Neural cell (in vitro differentiated cells): Measurements from ENCODE around the gene TMX4. TPM values are rescaled to one million over a fixed set of nuclear protein-coding genes. Genes with fewer than 3 reads are reported as not detected.

Experiments used
- H2AFZ ChIP-seq: fragments of 200-600, 300-800 bp; sonication (generic), shearing (Covaris generic); 2 replicates; pipeline ENCODE4 v1.6.0; 2014; ENCODE audit warnings: low read depth, mild to moderate bottlenecking, antibody characterized with exemption, low read length, moderate library complexity
- H3F3A ChIP-seq: fragments of 200-600 bp; shearing (Covaris generic); 2 replicates; pipeline ENCODE4 v1.6.1; 2016; ENCODE audit warnings: mild to moderate bottlenecking, moderate library complexity, mixed read lengths, antibody characterized with exemption, low read length; ENCODE audit not compliant: insufficient read depth, poor library complexity, severe bottlenecking
- H3K27ac ChIP-seq: fragments of 200-600, 300-800 bp; sonication (generic), shearing (Covaris generic); 2 replicates; pipeline ENCODE4 v1.5.1; 2014; ENCODE audit warnings: mild to moderate bottlenecking, low read length, moderate library complexity
- H3K27me3 ChIP-seq: fragments of 300-800, 200-600 bp; sonication (generic), shearing (Covaris generic); 2 replicates; pipeline ENCODE4 v1.6.0; 2014; ENCODE audit warnings: mild to moderate bottlenecking, low read depth, low read length, moderate library complexity; ENCODE audit not compliant: insufficient read depth
- H3K36me3 ChIP-seq: fragments of 300-800, 200-600 bp; sonication (generic), shearing (Covaris generic); 2 replicates; pipeline ENCODE4 v1.5.1; 2014; ENCODE audit warnings: mild to moderate bottlenecking, antibody characterized with exemption, low read length, moderate library complexity; ENCODE audit not compliant: insufficient read depth
- H3K4me2 ChIP-seq: fragments of 300-800, 200-600 bp; sonication (generic), shearing (Covaris generic); 2 replicates; pipeline ENCODE4 v1.6.0; 2014; ENCODE audit warnings: mild to moderate bottlenecking, low read length
- H3K4me3 ChIP-seq: fragments of 300-800, 200-600 bp; sonication (generic), shearing (Covaris generic); 2 replicates; pipeline ENCODE4 v1.5.1; 2014; ENCODE audit warnings: mild to moderate bottlenecking, low read length, moderate library complexity
- H3K79me2 ChIP-seq: fragments of 200-600 bp; shearing (Covaris generic); replicated peaks from 2 replicates; pipeline ENCODE4 v1.6.0; 2014; ENCODE audit warnings: mild to moderate bottlenecking, low read length, moderate library complexity; ENCODE audit not compliant: insufficient read depth
- H3K9ac ChIP-seq: fragments of 300-800, 200-600 bp; sonication (generic), shearing (Covaris generic); 2 replicates; pipeline ENCODE4 v1.6.1; 2016; ENCODE audit warnings: mild to moderate bottlenecking, low read length, mixed read lengths
- H3K9me2 ChIP-seq: fragments of 200-600 bp; shearing (Covaris generic); 2 replicates; pipeline ENCODE4 v1.6.1; 2016; ENCODE audit warnings: mild to moderate bottlenecking, low read length, mixed read lengths; ENCODE audit not compliant: insufficient read depth
- H3K9me3 ChIP-seq: fragments of 200-600, 300-800 bp; sonication (generic), shearing (Covaris generic); 2 replicates; pipeline ENCODE4 v1.6.1; 2016; ENCODE audit warnings: mild to moderate bottlenecking, mixed run types, low read length, moderate library complexity, mixed read lengths
- H4K20me1 ChIP-seq: fragments of 200-600 bp; shearing (Covaris generic); 2 replicates; pipeline ENCODE4 v1.6.1; 2016; ENCODE audit warnings: mild to moderate bottlenecking, mixed run types; ENCODE audit not compliant: insufficient read depth
- EP300 ChIP-seq: fragments of 450-650 bp; conservative IDR thresholded peaks from 2 replicates; pipeline ENCODE4 v1.6.1; 2014; ENCODE audit warnings: antibody characterized with exemption, mild to moderate bottlenecking, moderate library complexity; ENCODE audit not compliant: poor library complexity, severe bottlenecking
- EZH2 ChIP-seq: fragments of 200-600, 300-800 bp; shearing (Covaris generic), sonication (generic); IDR thresholded peaks from 2 replicates; pipeline ENCODE4 v1.6.1; 2014; ENCODE audit warnings: antibody characterized with exemption, low read length, borderline replicate concordance, mild to moderate bottlenecking; ENCODE audit not compliant: insufficient read depth, poor library complexity, severe bottlenecking
- MXI1 ChIP-seq: fragments of 450-650 bp; conservative IDR thresholded peaks from 2 replicates; pipeline ENCODE4 v1.6.1; 2014; ENCODE audit warnings: antibody characterized with exemption, mild to moderate bottlenecking; ENCODE audit not compliant: poor library complexity, severe bottlenecking
- POLR2AphosphoS5 ChIP-seq: IDR thresholded peaks from 2 replicates; pipeline ENCODE4 v1.6.1; 2012
- RAD21 ChIP-seq: fragments of 450-650 bp; conservative IDR thresholded peaks from 2 replicates; pipeline ENCODE4 v1.6.1; 2014; ENCODE audit warnings: antibody characterized with exemption, mild to moderate bottlenecking, moderate library complexity
- SMC3 ChIP-seq: fragments of 450-650 bp; conservative IDR thresholded peaks from 2 replicates; pipeline ENCODE4 v1.6.1; 2014; ENCODE audit warnings: antibody characterized with exemption, mild to moderate bottlenecking, moderate library complexity; ENCODE audit not compliant: poor library complexity
- TAF1 ChIP-seq: IDR thresholded peaks from 2 replicates; pipeline ENCODE4 v1.6.1; 2012; ENCODE audit warnings: low read depth
- polyA plus RNA-seq: library from polyadenylated mRNA; depleted of rRNA; stranded (reverse); fragments of >200 nt; gene quantifications from 2 replicates; pipeline ENCODE4 v1.2.3, GENCODE V29; 2014
- TF ChIP-seq, protein P1 (sequence below): IDR thresholded peaks from 2 replicates; pipeline ENCODE4 v1.6.1; 2012; ENCODE audit warnings: borderline replicate concordance
- TF ChIP-seq, protein P2 (sequence below): fragments of 450-650 bp; IDR thresholded peaks from 2 replicates; pipeline ENCODE4 v1.5.1; 2014; ENCODE audit warnings: antibody characterized with exemption, mild to moderate bottlenecking, moderate library complexity; ENCODE audit not compliant: poor library complexity, severe bottlenecking

TMX4 gene
- polyA plus RNA-seq, 1 donor from 2014 or later = 41.2 TPM

DNA sequence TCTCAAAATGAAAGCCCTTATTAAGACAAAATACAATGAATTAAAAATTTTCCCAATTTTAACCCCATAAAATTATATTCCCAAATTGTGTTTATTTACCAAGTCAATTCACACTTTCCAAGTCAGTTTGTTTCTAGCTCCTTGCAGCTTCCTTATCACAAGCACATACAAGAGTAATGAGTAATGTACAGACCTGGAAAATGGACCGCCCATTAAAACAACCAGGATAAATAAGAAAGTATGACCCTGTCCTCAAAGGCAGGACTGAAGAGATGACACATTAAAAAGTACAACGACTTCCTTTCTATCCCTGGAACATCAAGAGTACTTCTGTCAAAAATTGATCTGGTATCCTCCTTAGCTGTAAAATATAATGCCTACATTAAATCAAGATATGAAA is 47.1 kb upstream of the TMX4 start:
- H3K9me2 ChIP-seq = no peaks in the 10 kb centered on the region
- H3K4me2 ChIP-seq = no peak overlapping the region
- no peak overlapping the region for H3K27ac ChIP-seq
- H3K4me3 ChIP-seq = no peak overlapping the region
- H3F3A ChIP-seq = no peaks in the 10 kb centered on the region
- H3K9ac ChIP-seq = no peak overlapping the region
- no peaks in the 10 kb centered on the region for H4K20me1 ChIP-seq
- TF ChIP-seq, protein P1, sequence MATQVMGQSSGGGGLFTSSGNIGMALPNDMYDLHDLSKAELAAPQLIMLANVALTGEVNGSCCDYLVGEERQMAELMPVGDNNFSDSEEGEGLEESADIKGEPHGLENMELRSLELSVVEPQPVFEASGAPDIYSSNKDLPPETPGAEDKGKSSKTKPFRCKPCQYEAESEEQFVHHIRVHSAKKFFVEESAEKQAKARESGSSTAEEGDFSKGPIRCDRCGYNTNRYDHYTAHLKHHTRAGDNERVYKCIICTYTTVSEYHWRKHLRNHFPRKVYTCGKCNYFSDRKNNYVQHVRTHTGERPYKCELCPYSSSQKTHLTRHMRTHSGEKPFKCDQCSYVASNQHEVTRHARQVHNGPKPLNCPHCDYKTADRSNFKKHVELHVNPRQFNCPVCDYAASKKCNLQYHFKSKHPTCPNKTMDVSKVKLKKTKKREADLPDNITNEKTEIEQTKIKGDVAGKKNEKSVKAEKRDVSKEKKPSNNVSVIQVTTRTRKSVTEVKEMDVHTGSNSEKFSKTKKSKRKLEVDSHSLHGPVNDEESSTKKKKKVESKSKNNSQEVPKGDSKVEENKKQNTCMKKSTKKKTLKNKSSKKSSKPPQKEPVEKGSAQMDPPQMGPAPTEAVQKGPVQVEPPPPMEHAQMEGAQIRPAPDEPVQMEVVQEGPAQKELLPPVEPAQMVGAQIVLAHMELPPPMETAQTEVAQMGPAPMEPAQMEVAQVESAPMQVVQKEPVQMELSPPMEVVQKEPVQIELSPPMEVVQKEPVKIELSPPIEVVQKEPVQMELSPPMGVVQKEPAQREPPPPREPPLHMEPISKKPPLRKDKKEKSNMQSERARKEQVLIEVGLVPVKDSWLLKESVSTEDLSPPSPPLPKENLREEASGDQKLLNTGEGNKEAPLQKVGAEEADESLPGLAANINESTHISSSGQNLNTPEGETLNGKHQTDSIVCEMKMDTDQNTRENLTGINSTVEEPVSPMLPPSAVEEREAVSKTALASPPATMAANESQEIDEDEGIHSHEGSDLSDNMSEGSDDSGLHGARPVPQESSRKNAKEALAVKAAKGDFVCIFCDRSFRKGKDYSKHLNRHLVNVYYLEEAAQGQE = no peak
- TF ChIP-seq SMC3 (no peak), RAD21 (no peak), MXI1 (no peak), EZH2 (no peak), TAF1 (no peak), EP300 (no peak), POLR2AphosphoS5 (no peak)
- TF ChIP-seq, protein P2, sequence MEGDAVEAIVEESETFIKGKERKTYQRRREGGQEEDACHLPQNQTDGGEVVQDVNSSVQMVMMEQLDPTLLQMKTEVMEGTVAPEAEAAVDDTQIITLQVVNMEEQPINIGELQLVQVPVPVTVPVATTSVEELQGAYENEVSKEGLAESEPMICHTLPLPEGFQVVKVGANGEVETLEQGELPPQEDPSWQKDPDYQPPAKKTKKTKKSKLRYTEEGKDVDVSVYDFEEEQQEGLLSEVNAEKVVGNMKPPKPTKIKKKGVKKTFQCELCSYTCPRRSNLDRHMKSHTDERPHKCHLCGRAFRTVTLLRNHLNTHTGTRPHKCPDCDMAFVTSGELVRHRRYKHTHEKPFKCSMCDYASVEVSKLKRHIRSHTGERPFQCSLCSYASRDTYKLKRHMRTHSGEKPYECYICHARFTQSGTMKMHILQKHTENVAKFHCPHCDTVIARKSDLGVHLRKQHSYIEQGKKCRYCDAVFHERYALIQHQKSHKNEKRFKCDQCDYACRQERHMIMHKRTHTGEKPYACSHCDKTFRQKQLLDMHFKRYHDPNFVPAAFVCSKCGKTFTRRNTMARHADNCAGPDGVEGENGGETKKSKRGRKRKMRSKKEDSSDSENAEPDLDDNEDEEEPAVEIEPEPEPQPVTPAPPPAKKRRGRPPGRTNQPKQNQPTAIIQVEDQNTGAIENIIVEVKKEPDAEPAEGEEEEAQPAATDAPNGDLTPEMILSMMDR = no peak
- H3K36me3 ChIP-seq = no peaks in the 10 kb centered on the region
- no peak overlapping the region for H2AFZ ChIP-seq
- no peaks in the 10 kb centered on the region for H3K27me3 ChIP-seq
- no peaks in the 10 kb centered on the region for H3K9me3 ChIP-seq
- H3K79me2 ChIP-seq = no peaks in the 10 kb centered on the region

DNA sequence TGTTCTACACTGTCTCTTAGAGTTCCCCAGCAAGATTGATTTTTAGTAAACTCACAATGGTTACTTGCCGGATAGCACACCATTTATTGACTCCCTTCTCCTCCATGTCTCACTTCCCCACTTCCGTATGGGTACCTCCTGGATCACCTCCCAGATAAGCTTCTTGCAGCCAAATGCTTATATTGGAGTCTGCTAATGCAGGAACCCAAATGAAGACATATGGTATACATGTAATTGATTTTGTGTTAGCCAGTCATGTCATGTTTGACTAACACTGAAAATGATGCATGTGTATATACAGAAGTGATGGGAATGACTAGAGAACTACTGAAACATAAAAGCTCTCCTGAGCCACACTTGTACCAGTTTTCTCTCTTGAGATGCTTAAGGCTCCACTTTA is 46.1 kb upstream of the TMX4 start:
- Histone ChIP-seq H3K79me2 (no peaks in the 10 kb centered on the region), H3K9ac (no peak overlapping the region), H3K4me3 (no peak overlapping the region), H3K9me3 (no peaks in the 10 kb centered on the region), H3F3A (no peaks in the 10 kb centered on the region), H3K4me2 (no peak overlapping the region), H3K27me3 (no peaks in the 10 kb centered on the region), H4K20me1 (no peaks in the 10 kb centered on the region), H3K27ac (no peak overlapping the region), H3K36me3 (no peaks in the 10 kb centered on the region), H3K9me2 (no peaks in the 10 kb centered on the region), H2AFZ (no peak overlapping the region)
- TF ChIP-seq POLR2AphosphoS5 = no peak
- TF ChIP-seq EZH2 = no peak
- TF ChIP-seq, protein P1 = no peak
- no peak for TF ChIP-seq MXI1
- TF ChIP-seq SMC3 = no peak
- no peak for TF ChIP-seq TAF1
- no peak for TF ChIP-seq RAD21
- TF ChIP-seq, protein P2 = no peak
- no peak for TF ChIP-seq EP300
